ENCODE data around the gene PDE10A. TPM values are rescaled to one million over a fixed set of nuclear protein-coding genes. Genes with fewer than 3 reads are reported as not detected.
"Not testable (repeated sequence)": the region's sequence is repeated elsewhere in the genome, so short reads cannot be mapped to it uniquely, and the experiment has no call there.

Gene PDE10A
- total and polyA plus RNA-seq, 3 experiments from 2014 or later = not detected

- H3K4me1 Mint-ChIP-seq = no peaks in the 10 kb centered on the region
- Histone ChIP-seq H3K4me1 (ENCODE audit: insufficient read depth, low read length) (no peaks in the 10 kb centered on the region), H3K4me3 (ENCODE audit: low read length) (no peak overlapping the region), H3K9me3 (ENCODE audit: low read length) (no peaks in the 10 kb centered on the region), H3K27me3 (ENCODE audit: insufficient read depth, low read length, poor library complexity, severe bottlenecking) (no peaks in the 10 kb centered on the region), H3K27ac (ENCODE audit: low read depth, low read length) (no peak overlapping the region), H3K36me3 (ENCODE audit: insufficient read depth, low read length) (no peaks in the 10 kb centered on the region)
- H3K9me3 Mint-ChIP-seq = peaks cover 0 to 10% (median 0%) of the 10 kb centered on the region in 5 donors
- ChIA-PET CTCF (no interaction called here), POLR2A (no interaction called here)
- H3K36me3 Mint-ChIP-seq = no peaks in the 10 kb centered on the region
- H3K4me3 Mint-ChIP-seq = peak overlapping the region in 1 of 7 donors; percentile 70
- DNase-seq = no peak
- no peaks in the 10 kb centered on the region for H3K27me3 Mint-ChIP-seq
- H3K27ac Mint-ChIP-seq = no peak overlapping the region
Observed at GRCh38 chr6:165484178-165484889, 178.7 kb downstream of the PDE10A start.

DNA sequence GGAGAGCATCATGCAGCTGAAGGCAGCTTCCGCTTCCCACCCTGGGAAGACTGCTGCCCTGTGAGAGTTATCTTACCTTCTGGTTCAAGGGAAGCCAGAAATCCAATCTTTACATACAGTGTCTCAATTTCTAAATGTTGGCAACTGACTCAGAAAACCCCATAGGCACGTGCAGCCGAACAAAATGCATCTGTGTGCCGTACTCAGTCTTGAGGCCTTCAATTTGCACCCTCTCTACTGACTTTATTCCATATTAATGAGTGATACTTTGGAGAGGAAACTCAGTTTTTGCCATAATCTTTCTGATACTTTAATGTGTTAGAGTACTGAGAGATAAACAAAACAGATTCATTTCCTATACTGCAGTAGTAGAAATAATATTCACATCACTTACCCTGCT is 181.1 kb downstream of the PDE10A start:
- Histone ChIP-seq H3K36me3 (ENCODE audit: insufficient read depth, low read length) (no peaks in the 10 kb centered on the region), H3K4me1 (ENCODE audit: insufficient read depth, low read length) (no peaks in the 10 kb centered on the region), H3K27ac (ENCODE audit: low read depth, low read length) (no peak overlapping the region), H3K9me3 (ENCODE audit: low read length) (no peaks in the 10 kb centered on the region), H3K27me3 (ENCODE audit: insufficient read depth, low read length, poor library complexity, severe bottlenecking) (no peaks in the 10 kb centered on the region), H3K4me3 (ENCODE audit: low read length) (no peak overlapping the region)
- CTCF ChIA-PET = no interaction called here
- H3K27ac Mint-ChIP-seq = no peak overlapping the region
- H3K27me3 Mint-ChIP-seq = no peaks in the 10 kb centered on the region
- H3K4me3 Mint-ChIP-seq = no peak overlapping the region
- POLR2A ChIA-PET = no interaction called here
- H3K4me1 Mint-ChIP-seq = no peaks in the 10 kb centered on the region
- H3K9me3 Mint-ChIP-seq = peaks cover 0 to 6% (median 0%) of the 10 kb centered on the region in 5 donors
- no peaks in the 10 kb centered on the region for H3K36me3 Mint-ChIP-seq
- DNase-seq = no peak

- no peaks in the 10 kb centered on the region for H3K27me3 ChIP-seq (ENCODE audit: insufficient read depth, low read length, poor library complexity, severe bottlenecking)
- POLR2A ChIA-PET = no interaction called here
- H3K27ac ChIP-seq (ENCODE audit: low read depth, low read length) = no peak overlapping the region
- Mint-ChIP-seq H3K27ac (no peak overlapping the region), H3K4me1 (no peaks in the 10 kb centered on the region), H3K36me3 (no peaks in the 10 kb centered on the region), H3K4me3 (no peak overlapping the region), H3K9me3 (peaks cover 0 to 6% (median 0%) of the 10 kb centered on the region in 5 donors), H3K27me3 (no peaks in the 10 kb centered on the region)
- no peak for DNase-seq
- no peaks in the 10 kb centered on the region for H3K36me3 ChIP-seq (ENCODE audit: insufficient read depth, low read length)
- no peaks in the 10 kb centered on the region for H3K9me3 ChIP-seq (ENCODE audit: low read length)
- no peak overlapping the region for H3K4me3 ChIP-seq (ENCODE audit: low read length)
- H3K4me1 ChIP-seq (ENCODE audit: insufficient read depth, low read length) = no peaks in the 10 kb centered on the region
- CTCF ChIA-PET = no interaction called here
Observed at GRCh38 chr6:165480916-165481315, 182.1 kb downstream of the PDE10A start.

DNA sequence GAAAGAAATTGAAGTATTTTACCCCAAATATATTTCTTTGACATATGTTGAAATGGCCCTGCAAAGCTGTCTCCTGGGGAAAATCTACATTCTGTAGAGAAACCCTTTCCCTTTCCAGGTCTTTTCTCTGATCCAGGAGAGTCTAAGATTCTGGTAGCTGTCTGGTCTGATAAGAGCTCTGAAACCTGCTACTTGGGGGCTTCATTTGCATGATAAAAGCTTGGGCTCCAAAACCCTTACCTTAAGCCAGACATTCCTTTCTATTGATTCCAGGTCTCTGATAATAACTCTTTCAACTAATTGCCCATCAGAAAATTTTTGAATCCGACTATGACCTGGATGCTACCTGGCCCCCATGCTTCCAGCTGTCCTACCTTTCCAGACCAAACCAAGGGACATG is 184.5 kb downstream of the PDE10A start:
- H3K4me1 ChIP-seq (ENCODE audit: insufficient read depth, low read length) = no peaks in the 10 kb centered on the region
- H3K27me3 ChIP-seq (ENCODE audit: insufficient read depth, low read length, poor library complexity, severe bottlenecking) = no peaks in the 10 kb centered on the region
- Mint-ChIP-seq H3K9me3 (peaks cover 0 to 2% (median 0%) of the 10 kb centered on the region in 5 donors), H3K4me3 (no peak overlapping the region), H3K27me3 (no peaks in the 10 kb centered on the region), H3K36me3 (no peaks in the 10 kb centered on the region), H3K27ac (no peak overlapping the region), H3K4me1 (no peaks in the 10 kb centered on the region)
- H3K27ac ChIP-seq (ENCODE audit: low read depth, low read length) = no peak overlapping the region
- no peak for DNase-seq
- H3K9me3 ChIP-seq (ENCODE audit: low read length) = no peaks in the 10 kb centered on the region
- ChIA-PET POLR2A (no interaction called here), CTCF (no interaction called here)
- H3K4me3 ChIP-seq (ENCODE audit: low read length) = no peak overlapping the region
- H3K36me3 ChIP-seq (ENCODE audit: insufficient read depth, low read length) = no peaks in the 10 kb centered on the region

- Mint-ChIP-seq H3K36me3 (no peaks in the 10 kb centered on the region), H3K4me1 (no peaks in the 10 kb centered on the region), H3K9me3 (peaks cover 11 to 21% (median 11%) of the 10 kb centered on the region in 5 donors), H3K27ac (no peak overlapping the region), H3K4me3 (no peak overlapping the region), H3K27me3 (no peaks in the 10 kb centered on the region)
- H3K4me1 ChIP-seq (ENCODE audit: insufficient read depth, low read length) = no peaks in the 10 kb centered on the region
- no peak overlapping the region for H3K27ac ChIP-seq (ENCODE audit: low read depth, low read length)
- no peak overlapping the region for H3K4me3 ChIP-seq (ENCODE audit: low read length)
- no peak for DNase-seq
- POLR2A ChIA-PET = no interaction called here
- H3K36me3 ChIP-seq (ENCODE audit: insufficient read depth, low read length) = no peaks in the 10 kb centered on the region
- H3K27me3 ChIP-seq (ENCODE audit: insufficient read depth, low read length, poor library complexity, severe bottlenecking) = no peaks in the 10 kb centered on the region
- peaks cover 3% of the 10 kb centered on the region for H3K9me3 ChIP-seq (ENCODE audit: low read length)
- CTCF ChIA-PET = no interaction called here
Observed at GRCh38 chr6:165469483-165469882, 193.6 kb downstream of the PDE10A start.

DNA sequence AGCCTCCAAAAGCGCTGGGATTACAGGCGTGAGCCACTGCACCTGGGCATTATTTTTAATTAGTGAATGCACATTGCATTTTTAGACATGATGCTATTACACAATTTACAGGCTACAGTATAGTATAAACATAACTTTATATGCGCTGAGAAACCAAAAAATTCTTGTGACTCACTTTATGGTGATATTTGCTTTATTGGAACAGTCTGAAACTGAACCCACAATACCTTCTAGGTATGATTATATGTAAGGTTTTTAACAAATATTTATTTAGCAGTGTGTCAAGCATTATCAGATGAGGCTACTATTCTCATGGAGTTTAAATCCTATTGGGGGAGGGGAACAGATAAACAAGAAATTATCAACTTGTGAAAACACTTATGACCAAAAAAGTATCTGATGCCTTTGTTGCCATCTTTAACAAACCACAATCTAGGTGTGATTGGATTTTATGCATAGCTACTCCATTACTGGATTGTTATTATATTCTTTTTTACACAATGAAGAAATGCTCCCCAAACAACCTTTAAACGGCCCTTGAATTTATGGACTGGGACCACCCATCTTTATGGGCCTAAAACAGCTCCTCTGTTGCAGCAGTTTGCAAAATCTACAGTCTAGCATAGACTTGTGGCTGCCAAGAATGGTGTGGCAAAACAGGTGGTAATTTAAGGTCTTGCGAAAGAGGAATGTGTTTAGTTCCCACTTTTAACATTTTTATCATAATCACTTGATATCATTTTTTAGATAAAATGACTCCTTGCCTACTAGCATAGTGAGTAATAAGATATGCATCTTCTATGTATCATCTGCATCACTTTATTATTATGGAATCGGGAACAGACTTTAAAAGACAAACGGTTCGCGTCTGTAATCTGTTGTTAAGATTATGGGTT is 194.5 kb downstream of the PDE10A start:
- H3K27me3 ChIP-seq (ENCODE audit: insufficient read depth, low read length, poor library complexity, severe bottlenecking) = no peaks in the 10 kb centered on the region
- H3K9me3 ChIP-seq (ENCODE audit: low read length) = peaks cover 4% of the 10 kb centered on the region
- ChIA-PET CTCF (no interaction called here), POLR2A (no interaction called here)
- H3K4me1 Mint-ChIP-seq = no peaks in the 10 kb centered on the region
- no peaks in the 10 kb centered on the region for H3K36me3 ChIP-seq (ENCODE audit: insufficient read depth, low read length)
- H3K27me3 Mint-ChIP-seq = no peaks in the 10 kb centered on the region
- no peaks in the 10 kb centered on the region for H3K4me1 ChIP-seq (ENCODE audit: insufficient read depth, low read length)
- no peak overlapping the region for H3K4me3 ChIP-seq (ENCODE audit: low read length)
- no peak overlapping the region for H3K27ac ChIP-seq (ENCODE audit: low read depth, low read length)
- H3K4me3 Mint-ChIP-seq = no peak overlapping the region
- H3K36me3 Mint-ChIP-seq = no peaks in the 10 kb centered on the region
- no peak for DNase-seq
- peaks cover 17 to 29% (median 18%) of the 10 kb centered on the region in 5 donors for H3K9me3 Mint-ChIP-seq
- H3K27ac Mint-ChIP-seq = peak overlapping the region in 1 of 8 donors; percentile 66

DNA sequence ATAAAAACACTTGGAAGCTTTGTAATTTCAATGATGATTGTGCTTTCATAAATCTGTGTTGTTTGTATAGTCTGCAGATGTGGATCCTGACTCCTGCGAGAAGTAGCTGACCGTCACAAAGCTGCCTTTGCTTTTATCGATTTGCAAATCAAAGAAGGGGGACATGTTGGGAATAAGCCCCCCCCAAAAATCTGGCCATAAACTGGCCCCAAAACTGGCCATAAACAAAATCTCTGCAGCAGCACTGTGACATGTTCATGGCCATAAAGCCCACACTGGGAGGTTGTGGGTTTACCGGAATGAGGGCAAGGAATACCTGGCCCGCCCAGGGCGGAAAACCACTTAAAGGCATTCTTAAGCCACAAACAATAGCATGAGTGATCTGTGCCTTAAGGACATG is 199.5 kb downstream of the PDE10A start:
- H3K27ac ChIP-seq (ENCODE audit: low read depth, low read length); H3K27me3 Mint-ChIP-seq; H3K36me3 ChIP-seq (ENCODE audit: insufficient read depth, low read length); H3K27me3 ChIP-seq (ENCODE audit: insufficient read depth, low read length, poor library complexity, severe bottlenecking); POLR2A ChIA-PET; H3K9me3 ChIP-seq (ENCODE audit: low read length); H3K27ac Mint-ChIP-seq; H3K36me3 Mint-ChIP-seq; H3K4me3 Mint-ChIP-seq; H3K4me1 Mint-ChIP-seq; H3K4me3 ChIP-seq (ENCODE audit: low read length); CTCF ChIA-PET; H3K4me1 ChIP-seq (ENCODE audit: insufficient read depth, low read length); DNase-seq: not testable (repeated sequence)
- H3K9me3 Mint-ChIP-seq = peaks cover 18 to 39% (median 31%) of the 10 kb centered on the region in 5 donors

- H3K27me3 Mint-ChIP-seq; H3K27me3 ChIP-seq (ENCODE audit: insufficient read depth, low read length, poor library complexity, severe bottlenecking); H3K4me3 ChIP-seq (ENCODE audit: low read length); H3K36me3 ChIP-seq (ENCODE audit: insufficient read depth, low read length); H3K36me3 Mint-ChIP-seq; H3K27ac ChIP-seq (ENCODE audit: low read depth, low read length); H3K9me3 ChIP-seq (ENCODE audit: low read length); H3K4me1 ChIP-seq (ENCODE audit: insufficient read depth, low read length); H3K27ac Mint-ChIP-seq; CTCF ChIA-PET; H3K4me1 Mint-ChIP-seq; DNase-seq; H3K4me3 Mint-ChIP-seq; POLR2A ChIA-PET: not testable (repeated sequence)
- H3K9me3 Mint-ChIP-seq = peaks cover 20 to 30% (median 27%) of the 10 kb centered on the region in 5 donors
Observed at GRCh38 chr6:165459605-165460301, 203.3 kb downstream of the PDE10A start.

All from CD8-positive, alpha-beta memory T cell (primary cell).